GM12892 (cell line): ENCODE measurements around the gene HIVEP3.

Experiments
- POLR2A ChIP-seq: IDR thresholded peaks from 2 replicates; pipeline ENCODE4 v1.6.1; 2011; ENCODE audit warnings: low read depth, low read length, control low read depth
- POLR2AphosphoS5 ChIP-seq: IDR thresholded peaks from 2 replicates; pipeline ENCODE4 v1.6.1; 2011; ENCODE audit warnings: low read depth, low read length, control low read depth

GRCh38 chr1:41641475-41641814, 277.3 kb downstream of the HIVEP3 start:
- no peak for TF ChIP-seq POLR2A
- no peak for TF ChIP-seq POLR2AphosphoS5
